Immature natural killer cell (primary cell): ENCODE measurements around the gene EDIL3. TPM values are rescaled to one million over a fixed set of nuclear protein-coding genes. Genes with fewer than 3 reads are reported as not detected.

Source experiments
- DNase-seq, 3 donors: peaks; one replicate each; pipeline ENCODE4 v3.0.0; 2022; ENCODE audit warnings: mixed read lengths in 1 of 3
- H3K27ac Mint-ChIP-seq, 6 donors: one replicate each; pipeline ENCODE4 v1.8.0; 2020; ENCODE audit warnings: mixed read lengths in 6 of 6, mild to moderate bottlenecking in 5 of 6, inconsistent platforms in 4 of 6, moderate library complexity in 3 of 6
- H3K27me3 Mint-ChIP-seq, 3 donors: one replicate each; pipeline ENCODE4 v1.8.0; 2020 to 2021; ENCODE audit warnings: low read depth in 3 of 3, mild to moderate bottlenecking in 3 of 3, mixed read lengths in 3 of 3, moderate library complexity in 3 of 3, inconsistent platforms in 1 of 3
- H3K36me3 Mint-ChIP-seq, 3 donors: one replicate each; pipeline ENCODE4 v1.8.0; 2020; ENCODE audit warnings: mixed read lengths in 3 of 3, inconsistent platforms in 2 of 3, mild to moderate bottlenecking in 2 of 3
- H3K4me1 Mint-ChIP-seq, 2 donors: one replicate each; pipeline ENCODE4 v1.8.0; 2020; ENCODE audit warnings: inconsistent platforms in 2 of 2, mild to moderate bottlenecking in 2 of 2, mixed read lengths in 2 of 2, moderate library complexity in 1 of 2
- H3K4me3 Mint-ChIP-seq, 5 donors: one replicate each; pipeline ENCODE4 v1.8.0; 2020; ENCODE audit warnings: mild to moderate bottlenecking in 5 of 5, mixed read lengths in 5 of 5, inconsistent platforms in 3 of 5, moderate library complexity in 3 of 5
- H3K9me3 Mint-ChIP-seq, 6 donors: one replicate each; pipeline ENCODE4 v1.8.0; 2020; ENCODE audit warnings: mild to moderate bottlenecking in 6 of 6, mixed read lengths in 6 of 6, inconsistent platforms in 4 of 6, moderate library complexity in 3 of 6
- polyA plus RNA-seq, 3 donors: library from polyadenylated mRNA; unstranded; fragments of 300-500 nt; fragmentation: Illumina TruSeq; gene quantifications; one replicate each; pipeline ENCODE4 v1.2.3, GENCODE V29; 2021

The EDIL3 gene
- polyA plus RNA-seq, 3 donors from 2014 or later: not detected

DNA sequence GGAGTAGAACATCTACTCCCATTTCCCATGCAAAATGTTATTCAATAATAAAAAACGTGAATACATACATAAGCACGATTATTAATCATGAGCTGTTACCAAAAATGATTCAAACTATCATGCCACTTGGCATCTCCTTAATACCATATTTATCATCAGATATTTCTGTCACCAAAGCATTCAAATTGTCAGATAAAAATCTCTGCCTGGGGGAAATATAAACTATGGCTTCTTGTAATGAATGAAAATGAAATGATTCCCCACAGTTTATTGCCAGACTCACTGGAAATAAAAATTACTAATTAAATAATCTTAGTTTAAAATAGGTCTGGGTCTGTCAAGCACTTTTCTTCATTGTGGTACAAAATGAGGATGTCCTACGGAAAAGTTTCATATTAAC is 265.4 kb downstream of the EDIL3 start:
- peaks cover 0 to 6% (median 4%) of the 10 kb centered on the region in 6 donors for H3K9me3 Mint-ChIP-seq
- no peaks in the 10 kb centered on the region for H3K36me3 Mint-ChIP-seq
- no peaks in the 10 kb centered on the region for H3K4me1 Mint-ChIP-seq
- H3K27ac Mint-ChIP-seq: no peak overlapping the region
- no peak overlapping the region for H3K4me3 Mint-ChIP-seq
- no peak for DNase-seq
- no peaks in the 10 kb centered on the region for H3K27me3 Mint-ChIP-seq

DNA sequence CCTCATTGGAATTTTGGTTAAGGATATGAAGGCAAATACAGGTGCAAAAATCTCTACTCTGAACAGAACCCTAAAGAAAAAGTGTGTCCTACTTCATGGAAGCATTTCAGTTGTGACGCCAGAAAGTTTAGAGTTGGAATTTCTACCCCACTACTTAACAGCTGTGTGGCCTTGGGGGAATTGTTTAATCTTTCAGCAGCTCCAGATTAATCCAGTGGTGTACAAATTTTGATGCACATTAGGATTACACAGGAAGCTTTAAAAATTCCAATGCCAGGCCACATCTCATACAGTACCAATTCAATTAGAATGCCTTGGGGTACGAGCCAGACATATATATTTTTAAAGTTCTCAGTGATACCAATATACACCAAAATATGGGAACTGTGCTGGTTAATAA is 266.1 kb downstream of the EDIL3 start:
- H3K27ac Mint-ChIP-seq: no peak overlapping the region
- no peak for DNase-seq
- no peaks in the 10 kb centered on the region for H3K36me3 Mint-ChIP-seq
- H3K4me3 Mint-ChIP-seq: no peak overlapping the region
- no peaks in the 10 kb centered on the region for H3K4me1 Mint-ChIP-seq
- peaks cover 0 to 6% (median 4%) of the 10 kb centered on the region in 6 donors for H3K9me3 Mint-ChIP-seq
- no peaks in the 10 kb centered on the region for H3K27me3 Mint-ChIP-seq

DNA sequence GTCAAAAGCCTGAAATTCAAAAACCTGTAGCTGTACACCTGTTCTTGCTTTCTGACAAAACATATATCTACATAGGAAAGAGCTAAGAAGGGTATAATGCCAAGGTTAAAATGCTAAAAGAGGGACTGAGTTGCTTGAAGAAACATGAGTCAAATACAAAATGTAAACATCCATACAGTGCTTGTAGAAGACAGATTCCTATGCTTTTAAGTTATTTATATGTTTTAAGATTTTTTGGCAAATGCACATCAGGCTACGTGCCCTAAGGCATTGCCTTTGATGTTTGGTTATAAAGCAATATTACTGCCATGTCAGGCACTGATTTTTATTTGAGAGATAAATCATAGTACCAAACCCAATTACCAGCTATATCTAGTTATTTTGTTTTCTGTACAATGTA is 269.0 kb downstream of the EDIL3 start:
- DNase-seq: no peak
- Mint-ChIP-seq H3K4me1 (no peaks in the 10 kb centered on the region), H3K36me3 (peaks cover 0 to 3% (median 0%) of the 10 kb centered on the region in 3 donors), H3K27me3 (no peaks in the 10 kb centered on the region), H3K4me3 (no peak overlapping the region), H3K9me3 (peaks cover 0 to 15% (median 6%) of the 10 kb centered on the region in 6 donors), H3K27ac (no peak overlapping the region)

DNA sequence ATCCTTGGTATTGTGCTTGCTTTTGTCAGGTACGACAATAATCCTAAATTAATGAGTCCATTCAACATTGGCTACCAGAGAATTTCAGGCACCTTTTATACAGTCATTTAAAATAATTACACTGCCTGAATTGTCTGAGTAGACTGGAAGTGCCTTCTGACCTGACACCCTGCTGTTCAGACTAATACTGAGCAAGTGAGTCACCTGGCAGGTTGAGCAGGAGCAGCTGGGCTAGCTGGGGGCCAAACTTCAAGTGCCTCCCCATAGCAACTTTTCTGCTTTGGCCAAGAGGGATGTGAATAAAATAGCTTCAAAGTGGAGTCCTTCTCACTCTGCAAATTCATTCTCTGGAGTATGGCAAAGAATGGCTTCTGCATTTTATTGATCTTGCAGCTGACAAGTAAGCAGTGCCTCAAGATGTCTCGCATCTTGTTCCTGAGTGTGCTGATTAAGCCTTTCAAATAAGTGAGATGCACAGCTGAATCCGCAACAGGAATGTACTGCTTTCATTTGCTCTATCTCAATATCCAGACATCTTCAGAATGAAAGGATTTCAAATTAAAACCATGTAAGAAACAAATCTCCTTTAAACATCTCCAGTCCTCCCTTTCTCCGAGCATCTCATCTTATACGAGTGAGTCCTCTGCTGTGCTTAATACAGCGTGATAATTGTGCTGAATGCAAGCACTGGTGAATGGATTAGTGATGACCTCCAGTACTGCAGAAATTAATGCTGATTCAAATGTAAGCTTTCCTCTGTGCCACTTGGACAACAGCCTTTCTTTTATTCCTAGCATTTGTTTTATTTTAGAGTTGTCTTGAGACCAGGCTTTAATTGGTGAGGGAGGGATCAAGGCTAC is 271.2 kb downstream of the EDIL3 start:
- no peak for DNase-seq
- Mint-ChIP-seq H3K27me3 (no peaks in the 10 kb centered on the region), H3K4me1 (no peaks in the 10 kb centered on the region), H3K36me3 (peaks cover 0 to 3% (median 0%) of the 10 kb centered on the region in 3 donors), H3K27ac (no peak overlapping the region), H3K9me3 (peaks cover 0 to 15% (median 6%) of the 10 kb centered on the region in 6 donors), H3K4me3 (no peak overlapping the region)

- Mint-ChIP-seq H3K27ac (no peak overlapping the region), H3K36me3 (no peaks in the 10 kb centered on the region), H3K9me3 (peaks cover 6 to 20% (median 15%) of the 10 kb centered on the region in 6 donors), H3K27me3 (no peaks in the 10 kb centered on the region), H3K4me3 (no peak overlapping the region), H3K4me1 (no peaks in the 10 kb centered on the region)
- no peak for DNase-seq
Measured at GRCh38 chr5:84092738-84093137, 291.9 kb downstream of the EDIL3 start.

DNA sequence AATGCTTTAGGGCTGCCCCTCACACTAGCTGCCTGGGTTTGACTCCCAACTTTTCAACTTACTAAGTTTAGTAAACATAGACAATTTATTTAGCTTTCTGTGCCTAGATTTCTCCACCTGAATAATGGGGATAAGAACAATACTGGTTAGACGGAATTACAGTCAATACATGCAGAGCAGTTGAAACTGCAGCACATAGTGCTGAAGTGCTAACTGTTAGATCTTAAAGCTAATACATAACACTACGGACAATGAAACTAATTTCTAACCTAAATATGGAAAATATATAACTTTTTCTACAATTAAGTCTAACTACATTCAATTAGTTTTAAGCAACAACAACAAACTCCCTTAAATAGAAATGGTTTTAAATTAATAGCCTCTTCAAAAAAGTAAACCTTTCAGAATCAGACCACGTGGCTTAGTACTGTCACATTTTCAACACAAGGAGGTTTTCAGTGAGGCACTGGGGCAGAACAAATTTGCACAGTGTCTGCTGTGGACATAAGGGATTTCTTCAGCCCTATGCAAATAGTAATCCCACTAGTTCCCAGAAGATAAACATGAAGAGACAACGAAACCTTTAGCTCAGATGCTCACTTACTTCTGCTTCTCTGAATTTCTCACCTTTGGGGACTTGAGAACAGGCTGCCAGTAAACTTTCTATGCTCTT is 293.4 kb downstream of the EDIL3 start:
- Mint-ChIP-seq H3K4me3 (no peak overlapping the region), H3K4me1 (no peaks in the 10 kb centered on the region), H3K36me3 (no peaks in the 10 kb centered on the region), H3K27ac (no peak overlapping the region), H3K27me3 (peaks cover 0 to 1% (median 0%) of the 10 kb centered on the region in 3 donors), H3K9me3 (peaks cover under 1 to 18% (median 12%) of the 10 kb centered on the region in 6 donors)
- no peak for DNase-seq

DNA sequence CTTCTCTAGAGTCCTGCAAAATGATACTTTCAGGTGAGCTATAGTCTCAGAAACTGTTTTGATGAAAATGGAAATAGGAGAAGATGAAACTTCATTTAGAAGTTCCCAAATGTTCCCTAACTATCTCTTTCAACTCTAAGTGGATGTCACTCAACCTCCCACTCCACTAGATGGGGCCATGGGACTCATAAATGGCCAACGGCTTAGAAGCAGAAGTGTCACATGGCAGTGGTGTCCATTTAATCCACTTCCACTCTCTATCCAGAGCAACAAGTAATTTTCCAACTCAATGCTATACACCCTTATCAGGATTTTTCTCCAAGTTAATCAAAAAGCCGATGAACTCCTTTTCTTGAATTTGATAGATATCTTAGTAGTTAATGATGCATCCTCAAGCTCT is 295.7 kb downstream of the EDIL3 start:
- no peak for DNase-seq
- Mint-ChIP-seq H3K36me3 (no peaks in the 10 kb centered on the region), H3K4me3 (no peak overlapping the region), H3K4me1 (no peaks in the 10 kb centered on the region), H3K27ac (no peak overlapping the region), H3K9me3 (peaks cover 0 to 22% (median 11%) of the 10 kb centered on the region in 6 donors), H3K27me3 (peaks cover 0 to 2% (median 0%) of the 10 kb centered on the region in 3 donors)

GRCh38 chr5:84086511-84086910 is 298.2 kb downstream of the EDIL3 start:
- Mint-ChIP-seq H3K4me1 (no peaks in the 10 kb centered on the region), H3K27ac (no peak overlapping the region), H3K36me3 (no peaks in the 10 kb centered on the region), H3K9me3 (peaks cover 0 to 16% (median 5%) of the 10 kb centered on the region in 6 donors), H3K27me3 (peaks cover 0 to 2% (median 0%) of the 10 kb centered on the region in 3 donors), H3K4me3 (no peak overlapping the region)
- DNase-seq: no peak

DNA sequence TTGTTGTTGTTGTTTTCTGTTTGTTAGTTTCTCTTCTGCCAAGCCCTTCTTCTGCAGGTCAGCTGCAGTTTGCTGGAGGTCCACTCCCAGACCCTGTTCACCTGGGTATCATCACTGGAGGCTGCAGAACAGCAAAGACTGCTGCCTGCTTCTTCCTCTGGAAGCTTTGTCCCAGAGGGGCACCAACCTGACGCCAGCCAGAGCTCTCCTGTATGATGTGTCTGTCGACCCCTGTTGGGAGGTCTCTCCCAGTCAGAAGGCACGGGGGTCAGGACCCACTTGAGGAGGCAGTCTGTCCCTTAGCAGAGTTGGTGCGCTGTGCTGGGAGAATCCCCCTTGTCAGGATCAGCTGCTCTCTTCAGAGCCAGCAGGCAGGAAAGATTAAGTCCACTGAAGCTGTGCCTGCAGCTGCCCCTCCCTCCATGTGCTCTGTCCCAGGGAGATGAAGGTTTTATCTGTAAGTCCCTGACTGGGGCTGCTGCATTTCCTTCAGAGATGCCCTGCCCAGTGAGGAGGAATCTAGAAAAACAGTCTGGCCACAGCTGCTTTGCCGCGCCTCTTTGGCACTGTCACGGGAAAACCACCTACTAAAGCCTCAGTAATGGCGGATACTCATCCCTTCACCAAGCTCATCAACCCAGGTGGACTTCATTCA is 299.2 kb downstream of the EDIL3 start:
- no peak overlapping the region for H3K4me3 Mint-ChIP-seq
- H3K9me3 Mint-ChIP-seq: peaks cover 0 to 16% (median 5%) of the 10 kb centered on the region in 6 donors
- H3K36me3 Mint-ChIP-seq: no peaks in the 10 kb centered on the region
- H3K4me1 Mint-ChIP-seq: no peaks in the 10 kb centered on the region
- H3K27me3 Mint-ChIP-seq: peaks cover 0 to 2% (median 0%) of the 10 kb centered on the region in 3 donors
- DNase-seq: no peak
- no peak overlapping the region for H3K27ac Mint-ChIP-seq

GRCh38 chr5:84080908-84081307 is 303.8 kb downstream of the EDIL3 start:
- Mint-ChIP-seq H3K4me3 (no peak overlapping the region), H3K27ac (no peak overlapping the region), H3K36me3 (peaks cover 0 to 7% (median 0%) of the 10 kb centered on the region in 3 donors), H3K27me3 (no peaks in the 10 kb centered on the region), H3K4me1 (no peaks in the 10 kb centered on the region), H3K9me3 (peaks cover 3 to 34% (median 9%) of the 10 kb centered on the region in 6 donors)
- DNase-seq: no peak

- Mint-ChIP-seq H3K4me3 (no peak overlapping the region), H3K9me3 (peaks cover 0 to 30% (median 10%) of the 10 kb centered on the region in 6 donors), H3K36me3 (no peaks in the 10 kb centered on the region), H3K4me1 (no peaks in the 10 kb centered on the region), H3K27ac (no peak overlapping the region), H3K27me3 (no peaks in the 10 kb centered on the region)
- DNase-seq: no peak
Measured at GRCh38 chr5:84072339-84072738, 312.3 kb downstream of the EDIL3 start.

DNA sequence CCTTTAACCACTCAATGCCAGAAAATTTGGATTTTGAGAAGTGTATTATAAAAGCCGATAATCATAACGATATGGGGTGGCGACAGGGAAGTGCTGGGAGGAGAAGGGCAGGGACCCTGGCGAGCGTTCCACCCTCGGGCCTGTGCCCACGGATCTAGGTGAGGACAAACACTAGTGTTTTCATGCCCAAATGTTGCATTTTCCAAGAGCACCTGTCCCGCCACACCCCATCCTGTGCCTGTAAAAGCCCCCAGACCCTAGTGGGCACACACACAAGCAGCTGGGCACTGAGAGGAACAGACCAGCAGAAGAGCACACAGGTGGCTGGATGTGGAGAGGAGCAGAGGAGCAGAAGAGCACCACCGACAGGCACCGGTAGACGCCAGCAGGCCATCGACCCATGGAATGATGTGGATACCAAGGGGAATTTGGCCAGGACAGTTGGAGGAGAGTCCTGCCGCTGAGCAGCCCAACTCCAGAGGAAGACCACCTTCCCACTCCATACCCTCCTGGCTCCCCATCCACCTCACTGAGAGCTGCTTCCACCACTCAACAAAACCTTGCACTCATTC is 315.0 kb downstream of the EDIL3 start:
- H3K4me3 Mint-ChIP-seq: no peak overlapping the region
- H3K36me3 Mint-ChIP-seq: no peaks in the 10 kb centered on the region
- no peak overlapping the region for H3K27ac Mint-ChIP-seq
- H3K27me3 Mint-ChIP-seq: no peaks in the 10 kb centered on the region
- H3K4me1 Mint-ChIP-seq: no peaks in the 10 kb centered on the region
- peaks cover 2 to 33% (median 11%) of the 10 kb centered on the region in 6 donors for H3K9me3 Mint-ChIP-seq
- DNase-seq: no peak

DNA sequence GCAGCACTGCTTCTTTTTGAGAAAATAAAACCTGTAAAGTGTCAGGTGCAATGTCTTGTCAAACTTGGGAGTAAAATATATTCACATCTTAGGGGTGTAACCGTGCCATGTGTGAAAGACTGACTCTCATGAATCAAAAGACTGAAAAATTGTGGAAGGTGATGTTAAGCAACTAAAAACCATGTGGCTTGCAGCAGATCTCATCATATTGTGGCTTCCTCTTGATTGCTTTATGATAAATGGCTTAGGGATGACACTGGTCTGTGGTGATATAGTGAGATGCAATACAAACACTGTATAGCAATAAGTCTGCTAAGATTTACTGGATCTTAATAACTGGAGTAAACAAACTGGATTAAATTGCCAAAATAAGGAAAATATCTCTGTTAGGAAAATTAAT is 321.6 kb downstream of the EDIL3 start:
- no peaks in the 10 kb centered on the region for H3K36me3 Mint-ChIP-seq
- no peaks in the 10 kb centered on the region for H3K4me1 Mint-ChIP-seq
- no peak overlapping the region for H3K4me3 Mint-ChIP-seq
- peaks cover 5 to 29% (median 10%) of the 10 kb centered on the region in 6 donors for H3K9me3 Mint-ChIP-seq
- no peak for DNase-seq
- H3K27ac Mint-ChIP-seq: no peak overlapping the region
- peaks cover 0 to 2% (median 0%) of the 10 kb centered on the region in 3 donors for H3K27me3 Mint-ChIP-seq
